Panc1 (cell line): ENCODE results near the gene MRPL10. TPM values are rescaled to one million over a fixed set of nuclear protein-coding genes. Genes with fewer than 3 reads are reported as not detected.

Experiments used
- total RNA-seq: library from RNA; stranded (reverse); gene quantifications from one replicate; pipeline ENCODE4 v1.2.1, GENCODE V29; 2021; ENCODE audit not compliant: unreplicated experiment

The MRPL10 gene
- total RNA-seq, 1 experiment from 2014 or later, result 41.9 TPM

Other genes starting within 250 kb of the MRPL10 start
- gene KPNB1, start 181.6 kb downstream of the MRPL10 start, total RNA-seq, result 666 TPM
- gene TBKBP1, start 137.4 kb downstream of the MRPL10 start, total RNA-seq, result 12.0 TPM
- 0.10 TPM for gene TBX21, start 98.3 kb downstream of the MRPL10 start, total RNA-seq
- gene OSBPL7, start 9.7 kb downstream of the MRPL10 start, total RNA-seq, result 9.1 TPM
- 1.9 TPM for gene LRRC46, start 129 bp upstream of the MRPL10 start, total RNA-seq
- 34.9 TPM for gene SCRN2, start 9.7 kb upstream of the MRPL10 start, total RNA-seq
- gene SP6, start 19.6 kb upstream of the MRPL10 start, total RNA-seq, result 4.0 TPM
- gene SP2, start 64.7 kb upstream of the MRPL10 start, total RNA-seq, result 25.6 TPM
- gene PNPO, start 110.0 kb upstream of the MRPL10 start, total RNA-seq, result 20.1 TPM
- 0.18 TPM for gene PRR15L, start 126.3 kb upstream of the MRPL10 start, total RNA-seq
- gene CDK5RAP3, start 139.6 kb upstream of the MRPL10 start, total RNA-seq, result 193 TPM
- gene COPZ2, start 206.3 kb upstream of the MRPL10 start, total RNA-seq, result 5.4 TPM
- gene NFE2L1, start 216.8 kb upstream of the MRPL10 start, total RNA-seq, result 210 TPM